Measurements from ENCODE around the gene ASF1B. TPM values are rescaled to one million over a fixed set of nuclear protein-coding genes. Genes with fewer than 3 reads are reported as not detected.

ASF1B gene
- total RNA-seq, 1 experiment from 2014 or later: 78.1 TPM

DNA sequence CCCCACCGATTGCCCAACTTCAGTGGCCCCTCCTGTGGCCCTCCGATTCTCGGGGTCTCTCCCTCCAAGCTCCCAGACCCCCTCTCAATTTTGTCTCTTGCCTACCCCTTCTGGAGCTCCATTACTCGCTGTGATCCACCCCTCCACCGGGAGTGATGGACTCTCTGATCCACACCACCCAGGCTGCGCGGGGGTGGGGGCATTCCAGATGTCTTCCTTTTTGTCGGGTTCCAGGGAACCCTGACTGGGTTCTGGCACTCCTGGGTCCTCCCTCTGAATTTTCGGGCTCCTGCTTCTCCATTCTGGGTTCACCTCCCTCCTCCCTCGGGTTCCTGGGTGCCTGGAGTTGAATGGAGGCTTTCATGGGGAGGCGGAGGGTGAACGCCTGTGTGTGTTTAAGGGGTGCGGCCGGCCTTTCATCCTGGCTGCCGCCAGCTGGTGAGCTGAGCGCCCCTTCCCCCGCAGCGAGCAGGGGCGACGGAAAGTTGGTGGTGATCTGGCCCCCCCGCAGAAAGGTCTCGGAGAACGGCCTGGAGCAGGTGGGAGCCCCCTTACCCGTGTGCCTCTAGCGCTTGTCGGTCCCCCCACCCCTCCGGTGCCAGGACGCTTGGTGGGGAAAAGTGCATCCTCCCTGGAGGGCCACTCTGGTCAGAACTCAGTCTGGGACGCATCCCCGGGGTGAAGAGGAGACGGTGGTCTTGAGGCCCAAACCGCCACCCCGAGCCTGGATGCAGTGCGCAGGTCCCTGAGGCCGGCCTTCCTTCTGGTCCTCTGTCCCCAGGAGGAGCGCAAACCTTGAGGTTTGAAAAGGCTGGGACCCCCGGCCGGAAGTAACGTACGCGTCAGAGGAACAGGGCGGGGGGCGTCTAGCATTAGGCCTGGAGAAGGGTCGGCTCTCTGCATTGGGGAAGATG is 62.2 kb downstream of the ASF1B start:
- H3K36me3 ChIP-seq (ENCODE audit: control insufficient read depth in 1 of 2, insufficient read depth in 2 of 2, low read length in 2 of 2): no peaks in the 10 kb centered on the region
- ATAC-seq (peak; percentile 12), DNase-seq (ENCODE audit: low read depth, low spot score) (no peak)
- intact Hi-C loops (cut with micrococcal nuclease): loop anchor here (1.0 to 10.0 kb wide), 3 partner anchors 38 to 289 kb away; partner anchors contain the start of genes BRME1 and CC2D1A
- H3K4me2 ChIP-seq (ENCODE audit: low read length): peak overlapping the region; percentile 90
- TF ChIP-seq, protein P1, sequence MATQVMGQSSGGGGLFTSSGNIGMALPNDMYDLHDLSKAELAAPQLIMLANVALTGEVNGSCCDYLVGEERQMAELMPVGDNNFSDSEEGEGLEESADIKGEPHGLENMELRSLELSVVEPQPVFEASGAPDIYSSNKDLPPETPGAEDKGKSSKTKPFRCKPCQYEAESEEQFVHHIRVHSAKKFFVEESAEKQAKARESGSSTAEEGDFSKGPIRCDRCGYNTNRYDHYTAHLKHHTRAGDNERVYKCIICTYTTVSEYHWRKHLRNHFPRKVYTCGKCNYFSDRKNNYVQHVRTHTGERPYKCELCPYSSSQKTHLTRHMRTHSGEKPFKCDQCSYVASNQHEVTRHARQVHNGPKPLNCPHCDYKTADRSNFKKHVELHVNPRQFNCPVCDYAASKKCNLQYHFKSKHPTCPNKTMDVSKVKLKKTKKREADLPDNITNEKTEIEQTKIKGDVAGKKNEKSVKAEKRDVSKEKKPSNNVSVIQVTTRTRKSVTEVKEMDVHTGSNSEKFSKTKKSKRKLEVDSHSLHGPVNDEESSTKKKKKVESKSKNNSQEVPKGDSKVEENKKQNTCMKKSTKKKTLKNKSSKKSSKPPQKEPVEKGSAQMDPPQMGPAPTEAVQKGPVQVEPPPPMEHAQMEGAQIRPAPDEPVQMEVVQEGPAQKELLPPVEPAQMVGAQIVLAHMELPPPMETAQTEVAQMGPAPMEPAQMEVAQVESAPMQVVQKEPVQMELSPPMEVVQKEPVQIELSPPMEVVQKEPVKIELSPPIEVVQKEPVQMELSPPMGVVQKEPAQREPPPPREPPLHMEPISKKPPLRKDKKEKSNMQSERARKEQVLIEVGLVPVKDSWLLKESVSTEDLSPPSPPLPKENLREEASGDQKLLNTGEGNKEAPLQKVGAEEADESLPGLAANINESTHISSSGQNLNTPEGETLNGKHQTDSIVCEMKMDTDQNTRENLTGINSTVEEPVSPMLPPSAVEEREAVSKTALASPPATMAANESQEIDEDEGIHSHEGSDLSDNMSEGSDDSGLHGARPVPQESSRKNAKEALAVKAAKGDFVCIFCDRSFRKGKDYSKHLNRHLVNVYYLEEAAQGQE (IDR thresholded peaks at IDR 0.05; ENCODE audit: low read depth): no peak
- TF ChIP-seq CEBPB (IDR thresholded peaks at IDR 0.05; ENCODE audit: low read depth) (no peak), ZFX (IDR thresholded peaks at IDR 0.05) (no peak), EGR1 (IDR thresholded peaks at IDR 0.05; ENCODE audit: low read depth) (peak; percentile 32; the same call in 1 of the 2 replicates), SRF (IDR thresholded peaks at IDR 0.05; ENCODE audit: low read depth) (no peak)
- TF ChIP-seq, protein P2, sequence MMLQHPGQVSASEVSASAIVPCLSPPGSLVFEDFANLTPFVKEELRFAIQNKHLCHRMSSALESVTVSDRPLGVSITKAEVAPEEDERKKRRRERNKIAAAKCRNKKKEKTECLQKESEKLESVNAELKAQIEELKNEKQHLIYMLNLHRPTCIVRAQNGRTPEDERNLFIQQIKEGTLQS (IDR thresholded peaks at IDR 0.05): no peak
- peak overlapping the region; percentile 80 for H3K27ac ChIP-seq (ENCODE audit: low read depth, low read length)
- RAD21 ChIA-PET (ENCODE audit: low non-redundant PET in 1 of 2, low total read pairs in 2 of 2, uncharacterized antibody in 2 of 2, unreplicated experiment in 2 of 2): no interaction called here
- CTCF ChIA-PET: interaction anchor here (0.7 to 6.6 kb wide), 8 partner anchors 15 to 202 kb away, joined by 3 to 83 read pairs (median 4); partner anchors contain the start of genes ASF1B and PALM3
- H2AFZ ChIP-seq (ENCODE audit: low read depth, low read length, poor library complexity, severe bottlenecking): peak overlapping the region; percentile 7
- H3K9me3 ChIP-seq (ENCODE audit: control insufficient read depth in 1 of 2, insufficient read depth in 1 of 2, low read depth in 1 of 2, low read length in 2 of 2): no peaks in the 10 kb centered on the region; a peak in 1 of 4 replicates
- peak overlapping the region; percentile 66 to 72 for H3K4me3 ChIP-seq (replicated peaks in 1 of 2; ENCODE audit: low read depth in 1 of 2, low read length in 2 of 2)
- H3K9ac ChIP-seq (ENCODE audit: low read length): peak overlapping the region; percentile 63
- no peaks in the 10 kb centered on the region for H3K79me2 ChIP-seq (ENCODE audit: insufficient read depth, low read length)
- POLR2A ChIA-PET: no interaction called here
- no peaks in the 10 kb centered on the region for H4K20me1 ChIP-seq (ENCODE audit: insufficient read depth)
- H3K4me1 ChIP-seq (ENCODE audit: control insufficient read depth in 1 of 2, insufficient read depth in 2 of 2, low read length in 2 of 2): peaks cover 17 to 41% of the 10 kb centered on the region in 2 experiments
- H3K9me2 ChIP-seq (ENCODE audit: insufficient read depth): no peaks in the 10 kb centered on the region
- no TSS peak for BruUV-seq (replicated peaks)
- no peaks in the 10 kb centered on the region for H3K27me3 ChIP-seq (ENCODE audit: insufficient read depth, low read length)

Measured in HCT116 (cell line).